Measurements from ENCODE around the gene GFM2. TPM values are rescaled to one million over a fixed set of nuclear protein-coding genes. Genes with fewer than 3 reads are reported as not detected.
"Not testable (repeated sequence)": the region's sequence is repeated elsewhere in the genome, so short reads cannot be mapped to it uniquely, and the experiment has no call there.

GFM2 gene
- total RNA-seq, 1 donor from 2014 or later, result 25.1 TPM

DNA sequence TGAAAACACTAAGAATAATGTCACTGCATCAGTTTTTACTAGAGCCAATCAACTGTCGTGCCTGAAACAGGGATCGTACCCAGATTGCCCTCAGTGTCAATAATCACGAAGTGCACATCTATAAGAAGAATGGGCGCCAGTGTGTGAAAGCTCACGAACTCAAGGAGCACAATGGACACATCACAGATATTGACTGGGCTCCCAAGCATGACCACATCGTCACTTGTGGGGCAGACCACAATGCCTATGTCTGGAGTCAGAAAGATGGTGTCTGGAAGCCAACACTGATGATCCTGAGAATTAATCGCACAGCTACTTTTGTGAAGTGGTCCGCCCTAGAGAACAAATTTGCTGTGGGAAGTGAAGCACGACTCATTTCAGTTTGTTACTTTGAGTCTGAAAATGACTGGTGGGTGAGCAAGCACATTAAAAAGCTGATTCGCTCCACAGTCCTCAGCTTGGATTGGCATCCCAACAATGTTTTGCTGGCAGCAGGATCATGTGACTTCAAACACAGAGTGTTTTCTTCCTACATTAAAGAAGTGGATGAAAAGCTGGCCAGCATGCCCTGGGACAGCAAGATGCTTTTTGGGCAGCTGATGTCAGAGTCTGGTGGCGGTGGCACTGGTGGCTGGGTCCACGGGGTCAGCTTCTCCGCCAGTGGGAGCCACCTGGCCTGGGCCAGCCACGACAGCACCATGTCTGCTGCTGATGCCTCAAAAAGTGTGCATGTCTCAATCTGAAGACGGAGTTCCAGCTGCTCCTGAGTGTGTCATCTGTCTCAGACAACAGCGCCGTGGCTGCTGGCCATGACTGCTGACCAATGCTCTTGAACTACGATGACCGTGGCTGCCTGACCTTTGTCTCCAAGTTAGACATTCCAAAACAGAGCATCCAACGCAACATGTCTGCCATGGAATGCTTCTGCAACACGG, 32.3 kb upstream of the GFM2 start:
- no peaks in the 10 kb centered on the region for H3K4me1 Mint-ChIP-seq (ENCODE audit: unreplicated experiment)
- DNase-seq (ENCODE audit: low spot score), result no peak
- no peak for TF ChIP-seq CTCF (IDR thresholded peaks at IDR 0.05; ENCODE audit: unreplicated experiment)
- no peak overlapping the region for H3K27ac Mint-ChIP-seq (ENCODE audit: unreplicated experiment)
- no peak overlapping the region for H3K4me3 Mint-ChIP-seq (ENCODE audit: unreplicated experiment)
- H3K9me3 Mint-ChIP-seq (ENCODE audit: unreplicated experiment), result no peaks in the 10 kb centered on the region
- no peaks in the 10 kb centered on the region for H3K36me3 Mint-ChIP-seq (ENCODE audit: low read depth, unreplicated experiment)
- H3K27me3 Mint-ChIP-seq (ENCODE audit: unreplicated experiment), result no peaks in the 10 kb centered on the region

DNA sequence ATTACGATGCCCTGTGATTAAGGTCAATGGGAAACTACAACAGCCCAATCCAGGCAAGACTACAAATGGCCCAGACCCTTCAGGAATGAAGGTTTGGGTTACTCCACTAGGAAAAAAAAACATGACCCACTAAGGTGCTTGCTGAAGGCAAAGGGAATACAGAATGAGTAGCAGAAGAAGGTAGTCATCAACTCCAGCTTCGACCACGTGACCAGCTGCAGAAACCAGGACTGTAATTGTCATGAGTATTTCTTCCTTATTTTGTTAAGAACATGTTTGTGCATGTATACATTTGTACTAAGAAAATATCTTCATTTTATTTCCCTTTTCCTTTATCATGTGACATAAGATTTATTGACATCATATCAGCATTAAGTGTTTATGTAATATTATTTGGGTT, 24.8 kb upstream of the GFM2 start:
- H3K4me3 Mint-ChIP-seq (ENCODE audit: unreplicated experiment); H3K27me3 Mint-ChIP-seq (ENCODE audit: unreplicated experiment); H3K9me3 Mint-ChIP-seq (ENCODE audit: unreplicated experiment); H3K27ac Mint-ChIP-seq (ENCODE audit: unreplicated experiment); H3K4me1 Mint-ChIP-seq (ENCODE audit: unreplicated experiment); DNase-seq (ENCODE audit: low spot score): not testable (repeated sequence)
- peaks cover 46% of the 10 kb centered on the region for H3K36me3 Mint-ChIP-seq (ENCODE audit: low read depth, unreplicated experiment)

- H3K27me3 Mint-ChIP-seq (ENCODE audit: unreplicated experiment), result no peaks in the 10 kb centered on the region
- TF ChIP-seq CTCF (IDR thresholded peaks at IDR 0.05; ENCODE audit: unreplicated experiment), result no peak
- H3K27ac Mint-ChIP-seq (ENCODE audit: unreplicated experiment), result no peak overlapping the region
- no peaks in the 10 kb centered on the region for H3K9me3 Mint-ChIP-seq (ENCODE audit: unreplicated experiment)
- peaks cover 40% of the 10 kb centered on the region for H3K36me3 Mint-ChIP-seq (ENCODE audit: low read depth, unreplicated experiment)
- H3K4me1 Mint-ChIP-seq (ENCODE audit: unreplicated experiment), result no peaks in the 10 kb centered on the region
- DNase-seq (ENCODE audit: low spot score), result no peak
- H3K4me3 Mint-ChIP-seq (ENCODE audit: unreplicated experiment), result no peak overlapping the region
Observed at GRCh38 chr5:74787424-74787823, 20.5 kb upstream of the GFM2 start.

GRCh38 chr5:74786851-74787250, 19.9 kb upstream of the GFM2 start:
- H3K4me3 Mint-ChIP-seq (ENCODE audit: unreplicated experiment), result no peak overlapping the region
- H3K4me1 Mint-ChIP-seq (ENCODE audit: unreplicated experiment), result no peaks in the 10 kb centered on the region
- no peak overlapping the region for H3K27ac Mint-ChIP-seq (ENCODE audit: unreplicated experiment)
- TF ChIP-seq CTCF (IDR thresholded peaks at IDR 0.05; ENCODE audit: unreplicated experiment), result no peak
- H3K36me3 Mint-ChIP-seq (ENCODE audit: low read depth, unreplicated experiment), result peaks cover 34% of the 10 kb centered on the region
- no peaks in the 10 kb centered on the region for H3K27me3 Mint-ChIP-seq (ENCODE audit: unreplicated experiment)
- no peak for DNase-seq (ENCODE audit: low spot score)
- no peaks in the 10 kb centered on the region for H3K9me3 Mint-ChIP-seq (ENCODE audit: unreplicated experiment)

DNA sequence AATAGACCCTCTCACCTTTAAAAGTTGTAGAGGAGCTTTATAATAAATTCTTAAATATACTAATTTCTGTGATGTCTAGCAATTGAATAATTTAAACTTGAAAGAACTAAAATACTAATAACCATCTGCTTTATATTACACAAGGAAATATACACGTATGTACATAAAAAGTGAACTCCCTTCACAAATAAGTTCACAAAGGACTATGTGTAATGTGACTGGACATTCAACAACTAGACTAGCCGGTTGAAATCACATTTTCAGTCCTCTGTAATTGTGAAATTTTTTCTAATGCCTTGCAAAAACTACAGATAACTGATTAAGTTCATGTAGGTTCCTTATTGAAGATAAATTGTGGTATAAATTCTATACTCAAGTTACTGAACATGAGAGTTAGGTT, 11.7 kb upstream of the GFM2 start:
- Mint-ChIP-seq H3K27me3 (ENCODE audit: unreplicated experiment) (no peaks in the 10 kb centered on the region), H3K9me3 (ENCODE audit: unreplicated experiment) (no peaks in the 10 kb centered on the region), H3K4me3 (ENCODE audit: unreplicated experiment) (no peak overlapping the region), H3K27ac (ENCODE audit: unreplicated experiment) (no peak overlapping the region), H3K36me3 (ENCODE audit: low read depth, unreplicated experiment) (no peaks in the 10 kb centered on the region), H3K4me1 (ENCODE audit: unreplicated experiment) (peaks cover 5% of the 10 kb centered on the region)
- TF ChIP-seq CTCF (IDR thresholded peaks at IDR 0.05; ENCODE audit: unreplicated experiment), result no peak
- DNase-seq (ENCODE audit: low spot score), result no peak

Data from endothelial cell (in vitro differentiated cells).